DND-41 (cell line): ENCODE measurements around the gene ZNF329.

Source experiments
- EZH2 ChIP-seq: IDR thresholded peaks from 3 replicates; pipeline ENCODE4 v1.6.1; 2012; ENCODE audit warnings: borderline replicate concordance, low read depth, mild to moderate bottlenecking, moderate library complexity, low read length, inconsistent platforms; ENCODE audit not compliant: severe bottlenecking
- TF ChIP-seq, protein P1 (sequence below): IDR thresholded peaks from 2 replicates; pipeline ENCODE4 v1.5.1; 2012; ENCODE audit warnings: borderline replicate concordance, low read length, moderate library complexity, mild to moderate bottlenecking; ENCODE audit not compliant: poor library complexity, severe bottlenecking; ENCODE audit errors: extremely low read depth

DNA sequence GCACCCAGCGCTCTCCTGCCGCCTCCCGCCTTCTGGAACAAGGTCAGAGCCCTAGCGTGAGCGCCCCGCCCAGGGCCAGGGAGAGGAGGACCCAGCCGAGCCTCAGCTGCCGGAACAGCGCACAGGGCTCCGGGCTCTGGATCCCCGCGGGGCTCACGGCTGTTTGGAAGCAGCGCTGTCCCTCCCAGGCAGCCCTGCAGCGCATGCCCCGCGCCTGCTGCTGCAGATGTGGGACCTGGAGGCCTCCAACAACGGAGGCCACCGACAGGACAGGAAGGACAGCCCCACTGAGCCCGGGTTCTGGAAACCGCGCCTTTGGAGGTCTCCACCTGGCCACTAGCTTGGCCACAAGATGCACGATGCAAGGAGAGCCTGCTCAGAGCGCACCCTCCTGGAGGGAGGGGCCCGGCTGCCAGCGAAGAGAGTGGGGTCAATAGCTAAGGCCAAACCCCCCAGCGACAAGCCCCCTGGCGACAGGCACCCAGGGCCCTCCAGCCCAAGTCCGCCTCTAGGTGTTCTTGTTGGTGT lies 65.2 kb downstream of the ZNF329 start:
- TF ChIP-seq, protein P1, sequence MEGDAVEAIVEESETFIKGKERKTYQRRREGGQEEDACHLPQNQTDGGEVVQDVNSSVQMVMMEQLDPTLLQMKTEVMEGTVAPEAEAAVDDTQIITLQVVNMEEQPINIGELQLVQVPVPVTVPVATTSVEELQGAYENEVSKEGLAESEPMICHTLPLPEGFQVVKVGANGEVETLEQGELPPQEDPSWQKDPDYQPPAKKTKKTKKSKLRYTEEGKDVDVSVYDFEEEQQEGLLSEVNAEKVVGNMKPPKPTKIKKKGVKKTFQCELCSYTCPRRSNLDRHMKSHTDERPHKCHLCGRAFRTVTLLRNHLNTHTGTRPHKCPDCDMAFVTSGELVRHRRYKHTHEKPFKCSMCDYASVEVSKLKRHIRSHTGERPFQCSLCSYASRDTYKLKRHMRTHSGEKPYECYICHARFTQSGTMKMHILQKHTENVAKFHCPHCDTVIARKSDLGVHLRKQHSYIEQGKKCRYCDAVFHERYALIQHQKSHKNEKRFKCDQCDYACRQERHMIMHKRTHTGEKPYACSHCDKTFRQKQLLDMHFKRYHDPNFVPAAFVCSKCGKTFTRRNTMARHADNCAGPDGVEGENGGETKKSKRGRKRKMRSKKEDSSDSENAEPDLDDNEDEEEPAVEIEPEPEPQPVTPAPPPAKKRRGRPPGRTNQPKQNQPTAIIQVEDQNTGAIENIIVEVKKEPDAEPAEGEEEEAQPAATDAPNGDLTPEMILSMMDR = no peak
- TF ChIP-seq EZH2 = no peak
